H9 (cell line): ENCODE data around the gene PPFIA2. TPM values are rescaled to one million over a fixed set of nuclear protein-coding genes. Genes with fewer than 3 reads are reported as not detected.

Experiments used
- DNase-seq: peaks from one replicate; pipeline ENCODE4 v3.0.0-alpha.2; 2017
- H2AFZ ChIP-seq: one replicate; pipeline ENCODE4 v1.6.1; 2013; ENCODE audit warnings: mild to moderate bottlenecking, low read length, control low read depth, moderate library complexity
- H2AK5ac ChIP-seq: 2 replicates; pipeline ENCODE4 v1.6.1; 2013; ENCODE audit warnings: low read length, control low read depth, mixed read lengths; ENCODE audit not compliant: insufficient read length
- H2BK120ac ChIP-seq: one replicate; pipeline ENCODE4 v1.6.1; 2013; ENCODE audit warnings: low read depth, mild to moderate bottlenecking, low read length, control low read depth, inconsistent platforms; ENCODE audit not compliant: poor library complexity, severe bottlenecking
- H2BK12ac ChIP-seq: 2 replicates; pipeline ENCODE4 v1.6.1; 2013; ENCODE audit warnings: low read length, control low read depth, mixed read lengths, low read depth; ENCODE audit not compliant: insufficient read length
- H2BK15ac ChIP-seq: 2 replicates; pipeline ENCODE4 v1.6.1; 2013; ENCODE audit warnings: low read depth, low read length, control low read depth
- H2BK20ac ChIP-seq: one replicate; pipeline ENCODE4 v1.6.1; 2013; ENCODE audit warnings: low read depth, mild to moderate bottlenecking, low read length, control low read depth, inconsistent platforms; ENCODE audit not compliant: poor library complexity, severe bottlenecking
- H2BK5ac ChIP-seq: 2 replicates; pipeline ENCODE4 v1.6.1; 2013; ENCODE audit warnings: low read length, control low read depth, mixed read lengths; ENCODE audit not compliant: insufficient read length
- H3K14ac ChIP-seq: 2 replicates; pipeline ENCODE4 v1.6.1; 2013; ENCODE audit warnings: low read length, control low read depth; ENCODE audit not compliant: insufficient read depth
- H3K18ac ChIP-seq: 2 replicates; pipeline ENCODE4 v1.6.1; 2013; ENCODE audit warnings: low read depth, mild to moderate bottlenecking, mixed read lengths, low read length, control low read depth; ENCODE audit not compliant: insufficient read length
- H3K23ac ChIP-seq: 2 replicates; pipeline ENCODE4 v1.6.1; 2013; ENCODE audit warnings: low read length, control low read depth, mixed read lengths, low read depth; ENCODE audit not compliant: insufficient read length
- H3K23me2 ChIP-seq: 2 replicates; pipeline ENCODE4 v1.6.1; 2013; ENCODE audit warnings: low read depth, mild to moderate bottlenecking, mixed read lengths, low read length, control low read depth; ENCODE audit not compliant: insufficient read length, poor library complexity, severe bottlenecking
- H3K27ac ChIP-seq: 2 replicates; pipeline ENCODE4 v1.5.1; 2013; ENCODE audit warnings: low read length, control low read depth, mixed read lengths, low read depth; ENCODE audit not compliant: insufficient read length
- H3K27me3 ChIP-seq: 2 replicates; pipeline ENCODE4 v1.6.1; 2013; ENCODE audit warnings: low read length, control low read depth, inconsistent platforms; ENCODE audit not compliant: insufficient read depth
- H3K4ac ChIP-seq: 2 replicates; pipeline ENCODE4 v1.6.1; 2013; ENCODE audit warnings: low read depth, mild to moderate bottlenecking, control low read depth, inconsistent platforms, low read length, moderate library complexity
- H3K4me1 ChIP-seq: 2 replicates; pipeline ENCODE4 v1.6.1; 2013; ENCODE audit warnings: low read length, control low read depth, inconsistent platforms; ENCODE audit not compliant: insufficient read depth
- H3K4me2 ChIP-seq: 2 replicates; pipeline ENCODE4 v1.6.1; 2013; ENCODE audit warnings: low read length, control low read depth, mixed read lengths; ENCODE audit not compliant: insufficient read length, insufficient read depth
- H3K56ac ChIP-seq: 2 replicates; pipeline ENCODE4 v1.6.1; 2013; ENCODE audit warnings: low read depth, mild to moderate bottlenecking, mixed read lengths, low read length, control low read depth; ENCODE audit not compliant: insufficient read length
- H3K79me1 ChIP-seq: 2 replicates; pipeline ENCODE4 v1.6.1; 2013; ENCODE audit warnings: low read depth, mild to moderate bottlenecking, moderate library complexity, low read length, control low read depth, inconsistent platforms; ENCODE audit not compliant: insufficient read depth, poor library complexity, severe bottlenecking
- H3K79me2 ChIP-seq: 2 replicates; pipeline ENCODE4 v1.6.1; 2013; ENCODE audit warnings: low read length, control low read depth, inconsistent platforms; ENCODE audit not compliant: insufficient read depth
- H3K9ac ChIP-seq: 2 replicates; pipeline ENCODE4 v1.6.1; 2013; ENCODE audit warnings: low read length, control low read depth, mixed read lengths; ENCODE audit not compliant: insufficient read length; ENCODE audit errors: extremely low read depth
- H3K9me3 ChIP-seq: one replicate; pipeline ENCODE4 v1.6.1; 2013; ENCODE audit warnings: low read depth, low read length, inconsistent platforms; ENCODE audit not compliant: control insufficient read depth
- H3T11ph ChIP-seq: one replicate; pipeline ENCODE4 v1.6.1; 2013; ENCODE audit warnings: mild to moderate bottlenecking, low read length, control low read depth, inconsistent platforms
- H4K20me1 ChIP-seq: one replicate; pipeline ENCODE4 v1.6.1; 2013; ENCODE audit not compliant: control insufficient read depth, insufficient read length, insufficient read depth
- H4K5ac ChIP-seq: 2 replicates; pipeline ENCODE4 v1.6.1; 2013; ENCODE audit warnings: low read depth, mild to moderate bottlenecking, mixed read lengths, low read length, control low read depth; ENCODE audit not compliant: insufficient read length
- H4K8ac ChIP-seq: replicated peaks from 2 replicates; pipeline ENCODE4 v1.6.1; 2013; ENCODE audit warnings: low read length, control low read depth, mixed read lengths, low read depth; ENCODE audit not compliant: insufficient read length
- H4K91ac ChIP-seq: 2 replicates; pipeline ENCODE4 v1.6.1; 2013; ENCODE audit warnings: low read depth, mild to moderate bottlenecking, moderate library complexity, mixed read lengths, low read length, control low read depth; ENCODE audit not compliant: insufficient read length
- H3K27ac Mint-ChIP-seq, 3 experiments: 2 replicates in 2 of 3; 3 replicates in 1 of 3; pipeline ENCODE4 v1.8.0; 2020 to 2021; ENCODE audit warnings: mixed read lengths in 3 of 3, mild to moderate bottlenecking in 1 of 3, moderate library complexity in 1 of 3
- H3K27me3 Mint-ChIP-seq: 2 replicates; pipeline ENCODE4 v1.8.0; 2021; ENCODE audit warnings: low read depth, mild to moderate bottlenecking, moderate library complexity, mixed read lengths
- H3K36me3 Mint-ChIP-seq, 3 experiments: 2 replicates in 2 of 3; 3 replicates in 1 of 3; pipeline ENCODE4 v1.8.0; 2020 to 2021; ENCODE audit warnings: low read depth in 3 of 3, mixed read lengths in 3 of 3; ENCODE audit not compliant: insufficient read depth in 1 of 3
- H3K4me1 Mint-ChIP-seq, 2 experiments: 2 replicates each; pipeline ENCODE4 v1.8.0; 2020; ENCODE audit warnings: mixed read lengths in 2 of 2
- H3K4me3 Mint-ChIP-seq, 2 experiments: 2 replicates in 1 of 2; 3 replicates in 1 of 2; pipeline ENCODE4 v1.8.0; 2020 to 2021; ENCODE audit warnings: mild to moderate bottlenecking in 2 of 2, mixed read lengths in 2 of 2, moderate library complexity in 1 of 2
- H3K9me3 Mint-ChIP-seq, 2 experiments: 2 replicates in 1 of 2; 3 replicates in 1 of 2; pipeline ENCODE4 v1.8.0; 2020; ENCODE audit warnings: mild to moderate bottlenecking in 2 of 2, mixed read lengths in 2 of 2, moderate library complexity in 1 of 2
- CTCF ChIP-seq: fragments of 200-600 bp; sonication (generic); conservative IDR thresholded peaks from 3 replicates; pipeline ENCODE4 v1.8.0; 2021; ENCODE audit warnings: antibody characterized with exemption, mild to moderate bottlenecking
- WGBS: extraction: QIAGEN DNeasy Blood & Tissue Kit; methylation state at CpG from one replicate; pipeline ENCODE4 v1.1.7; 2013; ENCODE audit warnings: missing lambda C conversion rate, low lambda C conversion rate, mixed read lengths; ENCODE audit not compliant: insufficient read length; ENCODE audit errors: extremely low coverage; 5-methylcytosine and 5-hydroxymethylcytosine counted together
- total RNA-seq: library from RNA; stranded (reverse); gene quantifications from 2 replicates; pipeline ENCODE4 v1.2.1, GENCODE V29; 2021

PPFIA2 gene
- total RNA-seq, 1 experiment from 2014 or later, result 1.3 TPM

- Histone ChIP-seq H4K20me1 (no peaks in the 10 kb centered on the region), H3K23me2 (no peaks in the 10 kb centered on the region), H3K79me1 (no peaks in the 10 kb centered on the region), H2BK5ac (no peak overlapping the region), H2BK15ac (no peak overlapping the region), H3K27me3 (no peaks in the 10 kb centered on the region), H3K4me1 (no peaks in the 10 kb centered on the region), H3K56ac (no peak overlapping the region), H3K27ac (no peak overlapping the region), H3K9me3 (no peaks in the 10 kb centered on the region), H2BK120ac (no peak overlapping the region), H3K23ac (no peak overlapping the region), H3K79me2 (no peaks in the 10 kb centered on the region), H3K4ac (no peak overlapping the region), H3K18ac (no peak overlapping the region), H3K14ac (no peak overlapping the region), H2AK5ac (no peak overlapping the region), H2AFZ (no peak overlapping the region), H2BK12ac (no peak overlapping the region), H4K91ac (no peak overlapping the region), H4K8ac (no peak overlapping the region), H3K4me2 (no peak overlapping the region), H4K5ac (no peak overlapping the region), H3T11ph (no peak overlapping the region), H3K9ac (no peak overlapping the region), H2BK20ac (no peak overlapping the region)
- no peak for DNase-seq
- peaks cover 2 to 4% of the 10 kb centered on the region in 2 experiments; a peak in 3 of 5 replicates for H3K9me3 Mint-ChIP-seq
- no CpG with 5 or more reads among the region's 2 CpGs for whole genome bisulfite sequencing
- no peak overlapping the region; a peak in 1 of 7 replicates for H3K27ac Mint-ChIP-seq
- H3K4me1 Mint-ChIP-seq, result no peaks in the 10 kb centered on the region
- no peak for TF ChIP-seq CTCF
- no peak overlapping the region for H3K4me3 Mint-ChIP-seq
- no peaks in the 10 kb centered on the region for H3K36me3 Mint-ChIP-seq
- H3K27me3 Mint-ChIP-seq, result no peaks in the 10 kb centered on the region; the same call in 1 of the 2 replicates
Measured at GRCh38 chr12:81500788-81501187, 258.4 kb downstream of the PPFIA2 start.
